Daoy (cell line): ENCODE data around the gene PNLIP. TPM values are rescaled to one million over a fixed set of nuclear protein-coding genes. Genes with fewer than 3 reads are reported as not detected.

Source experiments
- DNase-seq: peaks from one replicate; pipeline ENCODE4 v3.0.0-alpha.2; 2015; ENCODE audit warnings: low read depth
- total RNA-seq: library from RNA; depleted of rRNA; stranded (reverse); fragments of >200 nt; shearing (Covaris generic); gene quantifications from 2 replicates; pipeline ENCODE4 v1.2.3, GENCODE V29; 2014

PNLIP gene
- total RNA-seq, 1 experiment from 2014 or later = not detected

DNA sequence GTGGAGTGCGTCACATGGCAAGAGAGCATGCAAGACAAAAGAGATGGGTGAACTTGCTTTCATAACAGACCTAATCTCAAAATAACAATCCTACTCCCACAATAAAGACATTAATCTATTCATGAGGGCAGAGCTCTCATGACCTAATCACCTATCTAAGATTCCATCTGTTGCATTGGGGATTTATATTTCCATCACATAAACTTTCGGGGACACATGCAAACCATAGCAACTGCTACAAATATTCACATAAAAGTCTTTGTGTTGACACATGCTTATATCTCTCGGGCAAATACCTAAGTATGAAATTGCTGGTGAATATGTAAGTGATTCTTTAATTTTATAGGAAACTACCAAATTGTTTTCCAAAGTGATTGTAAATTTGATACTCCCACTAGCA lies 29.1 kb downstream of the PNLIP start:
- DNase-seq = no peak

DNA sequence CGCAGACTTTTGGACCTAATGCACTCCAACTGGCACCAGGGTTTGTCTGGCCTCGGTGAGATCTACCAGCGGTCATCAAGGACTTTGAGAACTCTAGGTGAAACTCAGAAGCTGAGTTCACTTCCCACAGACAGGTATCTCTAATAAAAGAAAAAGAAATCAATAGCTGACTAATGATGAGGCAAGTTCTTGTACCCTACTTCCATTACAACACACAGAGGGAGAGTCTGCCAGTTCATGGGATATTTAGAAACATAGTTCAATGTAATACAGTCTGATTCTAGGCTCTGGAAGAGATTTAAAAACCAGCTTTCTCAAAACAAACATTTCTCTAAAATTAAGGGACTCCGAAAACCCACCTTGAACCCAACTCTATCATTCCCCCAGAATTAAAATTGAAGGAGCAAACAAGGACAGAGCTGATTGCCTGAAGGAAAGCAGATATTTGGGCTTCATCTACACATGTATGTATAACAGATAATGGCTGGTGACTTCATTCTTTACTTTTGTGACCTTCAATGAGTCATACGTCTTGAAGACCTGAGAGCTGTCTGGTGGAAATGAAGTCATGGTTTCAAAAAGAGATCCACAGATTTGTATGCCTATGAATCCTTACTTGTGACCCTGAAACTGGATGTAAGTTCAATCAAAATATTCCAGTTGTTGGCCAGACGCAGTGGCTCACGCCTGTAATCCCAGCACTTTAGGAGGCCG lies 42.3 kb downstream of the PNLIP start:
- peak; percentile 13 for DNase-seq

DNA sequence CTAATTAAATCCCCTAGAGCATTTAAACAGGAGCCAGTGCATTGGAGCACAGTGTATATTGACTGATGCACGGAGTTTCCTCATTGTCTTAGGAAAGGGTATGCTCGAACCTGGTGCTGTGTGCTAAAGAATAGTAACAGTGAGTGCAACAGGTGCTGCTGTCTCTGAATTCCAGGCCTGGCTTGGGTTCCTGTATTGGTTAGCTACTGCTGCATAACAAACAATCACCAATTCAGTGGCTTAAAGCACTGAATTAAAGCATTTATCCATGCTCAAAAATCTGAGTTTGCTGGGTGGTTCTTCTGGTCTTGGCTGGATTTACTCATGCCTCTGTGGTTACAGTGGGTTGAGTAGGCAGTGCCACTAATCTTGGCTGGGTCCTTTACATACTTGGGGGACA lies 43.3 kb downstream of the PNLIP start:
- no peak for DNase-seq

DNA sequence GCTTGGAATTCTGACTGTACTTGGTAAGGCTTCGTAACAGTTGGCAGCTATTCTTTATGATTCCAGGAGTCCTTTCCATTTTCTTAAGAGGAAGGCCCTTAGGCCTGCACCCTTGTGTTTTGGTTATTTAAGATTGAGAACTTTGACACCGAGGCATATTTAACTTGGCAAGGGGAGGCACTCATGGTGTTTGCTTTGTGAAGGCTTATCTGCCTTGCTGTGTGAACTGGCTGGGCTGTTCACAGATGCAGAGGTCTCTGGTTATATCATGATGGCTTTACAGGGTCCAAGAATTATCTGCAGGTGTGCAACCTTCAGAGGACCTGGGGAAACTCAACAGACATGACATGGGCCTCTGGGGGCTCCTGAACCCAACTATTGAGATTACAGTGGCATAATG lies 44.2 kb downstream of the PNLIP start:
- no peak for DNase-seq

DNA sequence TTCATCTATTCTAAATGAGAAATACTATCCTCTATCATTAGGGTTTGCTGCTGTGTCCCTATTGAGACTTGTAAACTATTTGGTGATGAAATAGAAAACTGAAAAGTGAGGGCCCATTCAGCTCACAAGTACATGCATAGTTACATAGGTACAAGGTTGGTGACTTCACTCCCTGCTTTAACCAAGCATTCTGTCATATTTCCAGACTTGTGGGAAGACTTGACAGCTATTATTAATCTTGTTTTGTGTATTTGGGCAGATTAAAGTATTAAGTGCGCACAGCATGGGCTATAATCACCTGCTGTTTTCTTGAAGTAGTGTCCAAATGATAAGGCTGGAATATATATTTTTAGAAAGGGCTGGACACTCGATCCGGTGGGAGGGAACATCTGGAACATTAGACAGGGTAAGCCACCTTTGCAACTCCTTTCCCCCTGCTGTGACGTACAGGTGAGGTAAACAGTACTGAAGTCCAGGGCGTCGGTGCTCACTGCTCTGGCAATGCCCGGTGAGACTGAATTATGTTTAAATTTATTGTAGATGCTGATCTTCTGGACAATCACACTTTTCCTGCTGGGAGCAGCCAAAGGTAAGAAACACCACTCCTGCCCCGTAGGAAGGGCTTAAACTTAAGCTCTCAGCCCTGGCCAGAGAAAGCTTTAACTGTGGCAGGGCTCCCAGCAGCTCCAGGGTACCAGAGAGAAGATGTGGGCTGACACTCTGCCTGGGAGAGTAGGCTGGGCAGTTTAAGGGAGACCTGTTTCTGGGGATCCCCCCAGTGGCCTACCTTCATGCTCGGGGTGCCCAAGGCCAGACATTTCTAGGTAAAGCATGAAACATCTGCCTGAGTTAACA lies 45.1 kb downstream of the PNLIP start, which contains the start of gene PNLIPRP1:
TSS of gene PNLIPRP1 (plus strand) at position 370 of the 855 bp plus-strand sequence. CDS start at position 541, 171 bp downstream.
- no peak for DNase-seq

DNA sequence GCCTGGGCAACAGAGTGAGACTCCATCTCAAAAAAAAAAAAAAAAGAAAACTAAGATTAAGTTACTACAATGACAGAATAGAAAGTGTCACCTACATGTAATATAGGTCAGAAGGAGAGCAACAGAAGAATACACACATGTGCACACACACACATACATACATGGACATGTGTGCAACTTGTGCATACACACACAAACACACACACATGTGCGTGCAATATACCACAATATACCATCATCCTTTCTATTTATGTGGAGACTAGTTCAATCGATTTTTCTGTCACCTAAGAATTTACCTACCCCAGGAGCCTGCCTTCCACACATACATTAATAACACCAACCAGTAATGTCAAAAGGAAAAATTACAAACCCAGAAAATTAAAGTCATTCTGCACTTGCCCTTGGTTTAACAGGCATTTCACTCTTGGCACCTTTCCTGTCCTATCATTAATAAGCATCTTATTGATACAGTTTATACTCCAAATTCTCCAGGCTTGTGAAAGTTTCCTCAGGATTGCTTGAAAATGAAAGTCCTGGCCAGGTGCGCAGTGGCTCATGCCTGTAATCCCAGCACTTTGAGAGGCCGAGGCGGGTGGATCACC lies 47.5 kb downstream of the PNLIP start:
- no peak for DNase-seq

DNA sequence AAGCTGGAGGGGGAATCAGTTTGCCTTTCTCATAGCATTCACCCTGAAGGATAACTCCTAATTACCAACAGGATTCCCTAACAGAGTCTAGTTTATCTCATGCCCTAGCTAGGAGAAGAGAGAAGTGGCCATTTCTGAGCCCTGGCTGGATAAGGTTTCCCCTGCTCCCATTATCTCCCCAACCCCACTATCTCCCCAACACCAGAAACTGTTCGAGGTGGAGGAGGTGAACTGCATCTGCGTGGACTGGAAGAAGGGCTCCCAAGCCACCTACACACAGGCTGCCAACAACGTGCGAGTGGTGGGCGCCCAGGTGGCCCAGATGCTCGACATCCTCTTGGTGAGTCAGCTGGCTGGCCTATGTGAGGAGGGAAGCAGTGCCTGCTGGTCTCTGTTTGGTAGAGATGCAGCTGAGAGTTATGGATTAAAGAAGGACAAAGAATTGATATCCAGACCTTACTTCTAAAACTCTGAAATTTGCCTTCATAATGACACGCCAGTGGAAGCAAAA lies 48.8 kb downstream of the PNLIP start:
- no peak for DNase-seq

DNA sequence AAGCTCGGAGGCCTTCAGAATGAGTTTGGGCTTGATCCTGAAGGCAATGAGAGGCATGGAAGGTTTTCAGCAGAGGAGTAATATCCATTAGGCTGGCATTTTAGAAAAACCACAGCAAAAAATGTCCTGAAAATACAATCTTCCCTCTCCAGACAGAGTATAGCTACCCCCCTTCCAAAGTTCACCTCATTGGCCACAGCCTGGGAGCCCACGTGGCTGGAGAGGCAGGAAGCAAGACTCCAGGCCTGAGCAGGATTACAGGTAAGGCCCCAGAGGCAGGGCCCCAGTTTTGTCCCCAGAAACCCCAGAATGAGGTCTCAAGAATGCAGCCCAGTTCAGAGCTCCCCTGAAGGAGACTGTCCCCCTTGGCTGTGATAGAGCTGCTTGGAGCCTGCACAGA lies 50.3 kb downstream of the PNLIP start:
- no peak for DNase-seq

DNA sequence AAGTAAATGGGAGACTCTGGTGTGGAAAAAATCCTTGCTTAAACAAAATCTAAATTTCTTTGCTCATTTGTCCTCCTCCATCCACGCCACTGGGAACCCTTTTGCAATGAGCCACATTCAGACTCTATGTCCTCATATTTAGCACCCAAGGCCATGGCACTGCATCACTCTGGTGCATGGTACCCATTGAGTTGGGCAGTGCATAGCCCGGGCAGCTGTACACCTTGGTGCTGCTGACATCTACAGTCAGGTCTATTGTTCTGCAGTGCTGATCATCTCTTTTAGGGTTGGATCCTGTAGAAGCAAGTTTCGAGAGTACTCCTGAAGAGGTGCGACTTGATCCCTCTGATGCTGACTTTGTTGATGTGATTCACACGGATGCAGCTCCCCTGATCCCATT lies 51.8 kb downstream of the PNLIP start:
- no peak for DNase-seq

DNA sequence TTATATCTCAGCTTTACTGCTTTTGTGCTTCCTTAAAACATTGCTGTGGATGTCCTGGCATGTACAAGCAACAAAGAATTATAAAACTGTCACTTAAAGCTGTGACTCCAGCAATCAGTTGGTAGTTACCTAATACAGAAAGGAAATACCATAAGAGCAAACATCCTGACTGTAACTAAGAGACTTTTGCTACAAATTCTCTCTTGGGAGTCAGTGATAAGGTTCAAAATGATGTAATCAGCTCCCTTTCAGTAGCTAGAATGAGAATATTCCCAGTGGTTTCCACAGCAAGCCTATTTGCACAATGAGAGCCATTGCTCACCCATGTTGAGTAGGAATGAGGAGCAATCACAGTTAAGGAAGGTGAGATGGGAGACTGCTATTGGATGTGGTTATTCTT lies 52.6 kb downstream of the PNLIP start:
- no peak for DNase-seq

DNA sequence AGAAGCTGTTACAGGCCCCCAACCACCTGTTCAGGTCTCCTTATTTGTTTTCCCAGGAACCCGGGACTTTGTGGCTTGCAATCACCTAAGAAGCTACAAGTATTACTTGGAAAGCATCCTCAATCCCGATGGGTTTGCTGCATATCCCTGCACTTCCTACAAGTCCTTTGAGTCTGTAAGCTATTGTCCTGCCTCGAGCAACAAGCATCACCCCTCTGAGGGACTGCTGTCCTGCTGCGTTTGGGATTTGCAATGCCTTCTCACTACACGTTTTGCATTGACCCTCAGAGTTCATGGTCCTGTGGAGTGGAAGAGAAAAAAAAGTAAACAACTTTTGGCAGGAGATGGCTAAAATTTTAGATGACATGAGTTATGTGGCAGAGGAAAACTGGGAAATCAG lies 54.3 kb downstream of the PNLIP start:
- DNase-seq = no peak

DNA sequence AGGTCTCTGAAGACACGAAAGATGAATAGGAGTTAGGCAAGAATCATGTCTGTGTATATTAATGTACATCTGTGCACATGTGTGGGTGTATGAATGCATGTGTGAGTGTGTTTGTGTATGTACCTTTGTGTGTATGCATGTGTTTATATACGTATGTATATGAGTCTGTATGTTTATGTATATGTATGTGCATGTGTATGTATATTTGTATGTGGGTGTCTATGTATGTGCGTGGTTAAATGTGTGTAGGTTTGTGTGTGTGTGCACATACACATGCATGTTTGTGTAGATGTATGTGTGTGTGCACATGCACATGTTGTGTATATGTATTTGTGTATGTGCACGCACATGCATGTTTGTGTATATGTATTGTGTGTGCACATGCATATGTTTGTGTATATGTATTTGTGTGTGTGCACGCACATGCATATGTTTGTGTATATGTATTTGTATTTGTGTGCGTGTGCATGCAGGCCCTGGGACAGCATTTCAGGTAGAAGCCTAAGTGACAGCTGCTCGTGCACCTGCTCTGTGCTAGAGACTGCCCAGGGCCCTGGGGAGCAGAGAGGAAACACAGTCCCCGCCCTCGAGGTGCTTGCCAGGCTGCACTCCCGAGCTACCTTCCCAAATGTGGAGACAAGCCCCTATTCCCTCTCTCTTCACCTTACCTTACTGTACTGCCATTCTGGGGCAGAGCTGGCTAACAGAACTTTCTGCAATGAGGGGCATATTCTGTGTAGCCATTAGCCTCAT lies 57.1 kb downstream of the PNLIP start:
- no peak for DNase-seq

DNA sequence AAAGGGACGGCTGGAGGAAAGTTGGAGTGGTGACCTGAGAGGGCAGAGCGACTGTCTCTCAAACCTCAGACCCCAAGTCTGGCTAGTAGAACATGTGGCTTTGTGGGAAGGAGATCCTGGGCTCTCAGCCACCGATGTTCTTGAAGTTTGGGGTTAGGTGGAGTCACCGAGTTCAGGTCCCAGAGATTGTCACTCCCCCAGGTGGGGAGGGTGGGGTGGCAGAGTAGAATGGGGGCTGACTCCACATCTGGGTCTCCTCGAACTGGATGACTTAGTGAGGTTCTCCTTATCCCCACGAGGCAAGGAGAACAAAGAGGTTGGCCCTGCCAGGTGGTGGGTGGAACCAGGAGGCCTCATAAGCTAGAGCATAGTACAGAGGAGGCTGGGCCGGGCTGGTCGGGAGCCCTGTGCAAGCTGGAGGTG lies 60.3 kb downstream of the PNLIP start:
- no peak for DNase-seq

DNA sequence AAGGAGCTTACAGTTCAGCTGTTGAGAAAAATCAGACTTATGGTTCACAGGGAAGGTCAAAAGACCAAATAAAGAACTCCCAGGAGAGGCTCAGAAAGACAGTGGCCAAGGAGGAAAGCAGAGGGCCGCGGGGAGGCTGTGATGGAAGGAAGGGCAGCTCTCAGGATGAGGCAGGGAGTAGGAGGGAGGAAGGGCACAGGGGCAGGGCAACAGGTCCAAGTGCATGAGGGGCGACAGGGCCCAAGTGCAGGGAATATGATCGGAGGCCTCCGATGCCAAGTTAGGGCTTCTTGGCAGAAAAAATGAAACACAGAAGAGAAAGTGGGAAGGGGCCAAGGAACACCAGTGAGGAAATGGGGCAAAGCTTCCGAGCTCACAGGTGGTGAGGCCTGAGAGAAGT lies 61.6 kb downstream of the PNLIP start:
- DNase-seq = no peak

DNA sequence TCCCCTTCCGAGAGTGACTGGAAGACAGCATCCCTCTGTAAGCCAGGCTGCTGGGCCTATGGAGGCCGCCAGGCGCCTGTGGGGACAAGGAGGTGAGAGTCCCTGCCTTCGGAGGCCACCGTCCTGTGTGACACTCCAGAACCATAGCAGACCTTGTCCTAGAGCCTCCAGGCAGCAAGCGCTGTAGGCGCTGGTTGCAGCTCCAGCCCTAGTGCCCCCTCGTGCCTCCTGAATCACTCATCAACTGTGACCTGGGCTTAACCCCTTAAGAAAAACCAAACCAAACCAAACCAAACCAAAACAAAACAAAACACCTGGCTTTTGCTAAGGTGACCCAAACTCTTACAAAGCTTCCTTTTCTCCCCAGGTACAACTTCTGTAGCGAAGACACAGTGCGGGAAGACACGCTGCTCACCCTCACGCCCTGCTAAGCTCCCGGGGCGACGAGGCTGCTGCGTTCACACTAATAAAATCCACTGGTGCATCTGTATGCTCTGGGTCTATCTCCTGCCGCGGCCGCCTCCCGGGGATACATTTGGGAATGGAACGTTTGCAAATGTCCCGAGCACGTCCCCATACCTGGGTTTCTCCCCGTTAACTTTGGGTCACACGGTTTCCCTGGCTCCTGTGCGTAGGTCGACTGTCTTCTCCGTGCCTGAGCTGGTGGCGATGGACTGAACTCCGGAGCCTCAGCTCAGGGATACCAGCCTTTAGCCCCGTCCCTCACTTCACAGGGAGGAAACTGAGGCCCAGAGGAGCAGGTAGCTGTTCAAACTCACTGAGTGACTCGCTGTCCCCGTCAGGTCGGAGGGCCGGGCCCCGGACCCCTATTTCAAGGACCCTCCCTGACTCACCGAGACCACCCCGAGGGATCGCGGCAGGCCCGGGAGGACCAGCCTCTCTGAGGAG lies 63.2 kb downstream of the PNLIP start:
- DNase-seq = no peak

DNA sequence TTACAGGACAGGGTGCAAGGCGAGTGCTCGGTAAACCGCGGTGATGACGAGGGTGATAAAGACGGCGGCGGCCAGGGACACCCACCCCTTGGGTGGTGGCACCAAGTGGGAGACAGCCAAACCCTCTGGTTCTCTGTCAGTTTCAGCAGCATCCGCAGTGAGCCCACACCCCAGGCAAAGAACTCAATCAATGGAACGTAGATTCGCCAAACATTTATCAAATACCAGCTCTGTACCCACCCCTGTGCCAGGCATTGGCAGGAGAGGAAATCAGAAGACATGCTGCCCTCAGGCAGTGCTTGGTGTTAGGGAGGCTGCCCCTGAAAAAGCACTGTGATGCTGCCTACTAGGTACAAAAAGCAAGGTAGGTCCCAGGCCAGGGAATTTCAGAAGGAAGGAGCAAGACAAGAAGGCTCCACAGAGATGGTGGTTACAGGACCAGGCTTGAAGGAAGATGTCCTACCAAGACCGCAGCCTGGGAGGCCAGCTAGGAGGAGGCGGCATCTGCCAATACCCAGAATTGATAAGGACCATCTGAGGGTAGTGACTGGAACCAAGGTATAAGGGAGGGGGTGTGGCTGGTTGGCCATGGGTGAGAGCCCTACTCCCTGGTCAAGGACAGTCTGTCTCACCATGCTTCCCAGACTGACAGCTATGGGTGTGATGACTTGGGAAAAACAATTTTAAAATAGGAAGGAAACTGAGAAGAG lies 64.9 kb downstream of the PNLIP start:
- no peak for DNase-seq

DNA sequence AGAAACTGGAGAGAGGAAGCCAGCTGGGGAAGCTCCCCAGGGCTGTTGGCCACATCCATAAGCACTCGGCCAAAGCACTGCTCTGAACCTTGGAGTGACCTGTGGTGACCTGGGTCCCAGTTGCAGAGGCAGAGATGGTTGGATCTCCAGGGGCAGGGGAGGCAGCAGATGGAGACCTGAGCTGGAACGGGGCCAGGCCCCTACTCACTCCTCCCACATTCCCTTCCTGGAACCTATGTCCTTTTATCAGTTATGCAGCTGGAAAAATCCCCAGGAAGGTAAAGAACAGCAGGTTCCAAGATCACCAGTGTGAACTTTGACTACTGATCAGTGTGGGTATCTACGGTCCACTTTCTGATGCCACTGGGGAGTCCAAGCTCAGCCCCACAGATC lies 65.4 kb downstream of the PNLIP start:
- DNase-seq = no peak

DNA sequence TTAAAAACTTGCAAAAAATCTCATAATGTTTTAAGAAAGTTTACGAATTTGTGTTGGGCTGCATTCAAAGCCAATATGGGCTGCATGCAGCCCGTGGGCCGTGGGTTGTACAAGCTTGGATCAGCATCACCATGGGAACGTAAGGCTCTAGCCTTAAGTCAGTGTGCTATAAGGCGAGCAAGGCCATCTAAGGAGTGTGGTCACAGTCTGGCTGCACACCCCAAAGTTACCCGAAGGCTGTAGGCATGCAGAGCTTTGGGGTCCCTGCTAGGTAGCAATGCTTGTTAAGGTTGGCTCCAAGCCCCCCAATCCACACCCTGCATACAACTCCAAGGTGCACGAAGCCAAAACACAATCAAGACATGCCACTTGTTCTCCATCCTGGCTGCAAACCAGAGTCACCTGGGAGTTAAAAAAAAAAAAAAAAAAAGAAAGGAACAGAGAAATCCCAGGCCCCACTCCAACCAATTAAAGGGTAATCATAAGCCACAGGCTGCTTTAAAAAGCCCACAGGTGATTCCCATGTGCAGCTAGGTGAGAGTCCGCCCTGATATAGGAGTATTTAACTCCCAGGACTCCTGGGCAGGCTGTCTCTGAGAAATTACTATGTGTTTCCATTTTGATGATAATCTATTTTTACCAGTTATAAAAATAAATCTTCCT lies 66.5 kb downstream of the PNLIP start:
- DNase-seq = no peak

DNA sequence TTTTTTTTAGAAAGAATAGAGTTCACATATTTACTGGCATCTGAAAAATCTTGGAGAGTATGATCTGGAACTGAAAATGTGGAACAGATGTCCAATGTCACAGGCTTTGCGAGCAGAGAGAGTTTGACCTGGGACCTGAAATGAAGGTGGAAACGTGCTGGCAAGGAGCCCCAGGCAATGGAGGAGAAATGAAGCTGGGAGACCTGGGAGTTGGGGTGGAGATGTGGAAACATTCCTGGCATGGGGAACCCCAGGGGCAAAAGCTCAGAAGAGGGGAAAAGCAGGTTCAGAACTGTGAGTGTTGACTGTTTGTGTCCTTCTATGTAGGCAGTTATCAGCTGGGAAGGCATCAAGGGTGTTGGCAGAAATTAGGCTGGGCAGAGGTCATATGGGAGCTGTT lies 67.7 kb downstream of the PNLIP start:
- no peak for DNase-seq

DNA sequence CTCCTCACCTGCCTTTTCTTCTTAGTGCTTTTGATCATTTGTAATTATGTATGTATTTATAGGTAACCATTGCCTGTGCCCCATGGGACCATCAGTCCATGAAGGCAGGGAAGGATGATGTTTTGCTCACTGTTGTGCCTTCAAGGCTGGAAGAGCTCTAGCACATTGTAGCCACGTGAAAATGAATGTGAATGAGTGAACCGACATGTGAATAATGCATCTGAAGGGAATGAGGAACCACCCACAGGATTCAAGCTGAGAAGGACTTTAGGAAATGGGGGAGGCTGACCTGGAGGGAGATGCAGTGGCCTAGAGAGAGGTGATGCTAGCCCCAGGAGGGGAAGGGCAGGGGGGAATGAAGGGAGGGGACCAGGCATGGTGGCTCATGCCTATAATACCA lies 69.1 kb downstream of the PNLIP start:
- DNase-seq = no peak
